ENCODE measurements around the gene SLC2A4. TPM values are rescaled to one million over a fixed set of nuclear protein-coding genes. Genes with fewer than 3 reads are reported as not detected.
A peak's percentile ranks its signal among the peaks of the same experiment; 100 is the strongest.

The SLC2A4 gene
- total and polyA plus RNA-seq, 12 donors: 41.8 to 186 (median 174) TPM

DNA sequence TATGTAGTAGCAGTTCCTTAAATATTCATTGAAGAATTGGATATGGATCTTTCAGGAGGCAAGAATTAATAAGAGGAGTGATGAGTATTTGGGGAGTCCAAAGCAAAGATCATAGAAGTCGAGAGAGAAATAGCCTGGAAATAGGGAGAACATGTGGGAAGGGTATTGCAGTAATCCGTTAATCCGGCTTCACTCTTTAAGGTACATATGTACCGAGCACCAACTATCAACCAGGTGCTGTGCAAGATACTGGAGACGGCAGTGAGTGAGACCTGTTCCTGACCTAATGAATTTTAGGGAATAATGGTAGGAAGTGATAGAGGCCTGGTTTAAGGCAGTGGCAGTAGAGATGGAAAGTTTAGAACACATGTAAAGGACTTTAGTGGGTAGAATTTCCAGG, 28.4 kb upstream of the SLC2A4 start:
- WGBS, 2 donors: 74 to 76% methylated on average over 5 of the region's 5 CpGs
- TF ChIP-seq, protein P1, sequence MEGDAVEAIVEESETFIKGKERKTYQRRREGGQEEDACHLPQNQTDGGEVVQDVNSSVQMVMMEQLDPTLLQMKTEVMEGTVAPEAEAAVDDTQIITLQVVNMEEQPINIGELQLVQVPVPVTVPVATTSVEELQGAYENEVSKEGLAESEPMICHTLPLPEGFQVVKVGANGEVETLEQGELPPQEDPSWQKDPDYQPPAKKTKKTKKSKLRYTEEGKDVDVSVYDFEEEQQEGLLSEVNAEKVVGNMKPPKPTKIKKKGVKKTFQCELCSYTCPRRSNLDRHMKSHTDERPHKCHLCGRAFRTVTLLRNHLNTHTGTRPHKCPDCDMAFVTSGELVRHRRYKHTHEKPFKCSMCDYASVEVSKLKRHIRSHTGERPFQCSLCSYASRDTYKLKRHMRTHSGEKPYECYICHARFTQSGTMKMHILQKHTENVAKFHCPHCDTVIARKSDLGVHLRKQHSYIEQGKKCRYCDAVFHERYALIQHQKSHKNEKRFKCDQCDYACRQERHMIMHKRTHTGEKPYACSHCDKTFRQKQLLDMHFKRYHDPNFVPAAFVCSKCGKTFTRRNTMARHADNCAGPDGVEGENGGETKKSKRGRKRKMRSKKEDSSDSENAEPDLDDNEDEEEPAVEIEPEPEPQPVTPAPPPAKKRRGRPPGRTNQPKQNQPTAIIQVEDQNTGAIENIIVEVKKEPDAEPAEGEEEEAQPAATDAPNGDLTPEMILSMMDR (IDR thresholded peaks at IDR 0.05): no peak
- Histone ChIP-seq H3K27me3 (no peaks in the 10 kb centered on the region), H3K27ac (peak overlapping the region in 9 of 10 donors; percentile 96 to 100 (median 99)), H3K4me3 (peak overlapping the region; percentile 65 to 100 (median 90)), H3K9me3 (no peaks in the 10 kb centered on the region), H3K4me1 (peaks cover 13 to 46% (median 37%) of the 10 kb centered on the region in 9 donors), H3K36me3 (peaks cover 0 to 50% (median 35%) of the 10 kb centered on the region in 9 donors)
- intact Hi-C loops (cut with DNase I): loop anchor here in 4 of 10 donors (2.0 to 10.0 kb wide), 5 partner anchors 28 to 322 kb away; partner anchors contain the start of genes CD68 (in 1 of the 4), SENP3 (in 1 of the 4) and SLC2A4 (in 1 of the 4)
- ATAC-seq (no peak), DNase-seq (no peak)

DNA sequence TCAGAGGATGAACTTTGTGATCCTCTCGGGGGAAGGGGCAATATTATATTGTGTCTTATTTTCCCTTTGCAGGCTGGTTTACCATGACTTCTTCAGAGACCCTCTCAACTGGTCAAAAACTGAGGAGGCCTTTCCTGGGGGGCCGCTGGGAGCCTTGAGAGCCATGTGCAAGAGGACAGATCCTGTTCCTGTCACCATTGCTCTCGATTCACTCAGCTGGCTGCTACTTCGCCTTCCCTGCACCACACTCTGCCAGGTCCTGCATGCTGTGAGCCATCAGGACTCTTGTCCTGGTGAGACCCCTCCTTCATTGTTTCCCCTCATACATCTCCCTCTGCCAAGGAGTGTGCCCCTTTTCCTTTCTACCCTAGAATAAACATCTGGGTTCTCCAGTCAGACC, 27.0 kb upstream of the SLC2A4 start:
- Histone ChIP-seq H3K27me3 (no peaks in the 10 kb centered on the region), H3K4me3 (no peak overlapping the region), H3K27ac (no peak overlapping the region), H3K9me3 (no peaks in the 10 kb centered on the region), H3K36me3 (peaks cover 0 to 64% (median 43%) of the 10 kb centered on the region in 9 donors), H3K4me1 (peaks cover 5 to 33% (median 26%) of the 10 kb centered on the region in 9 donors)
- 92 to 95% methylated on average over 4 of the region's 4 CpGs for WGBS, 2 donors
- intact Hi-C loops (cut with DNase I): loop anchor here in 3 of 10 donors (5.0 to 10.0 kb wide), 3 partner anchors 43 to 320 kb away; partner anchors contain the start of genes CD68 (in 1 of the 3) and SENP3 (in 1 of the 3)
- DNase-seq (no peak), ATAC-seq (no peak)
- TF ChIP-seq, protein P1 (IDR thresholded peaks at IDR 0.05): no peak

DNA sequence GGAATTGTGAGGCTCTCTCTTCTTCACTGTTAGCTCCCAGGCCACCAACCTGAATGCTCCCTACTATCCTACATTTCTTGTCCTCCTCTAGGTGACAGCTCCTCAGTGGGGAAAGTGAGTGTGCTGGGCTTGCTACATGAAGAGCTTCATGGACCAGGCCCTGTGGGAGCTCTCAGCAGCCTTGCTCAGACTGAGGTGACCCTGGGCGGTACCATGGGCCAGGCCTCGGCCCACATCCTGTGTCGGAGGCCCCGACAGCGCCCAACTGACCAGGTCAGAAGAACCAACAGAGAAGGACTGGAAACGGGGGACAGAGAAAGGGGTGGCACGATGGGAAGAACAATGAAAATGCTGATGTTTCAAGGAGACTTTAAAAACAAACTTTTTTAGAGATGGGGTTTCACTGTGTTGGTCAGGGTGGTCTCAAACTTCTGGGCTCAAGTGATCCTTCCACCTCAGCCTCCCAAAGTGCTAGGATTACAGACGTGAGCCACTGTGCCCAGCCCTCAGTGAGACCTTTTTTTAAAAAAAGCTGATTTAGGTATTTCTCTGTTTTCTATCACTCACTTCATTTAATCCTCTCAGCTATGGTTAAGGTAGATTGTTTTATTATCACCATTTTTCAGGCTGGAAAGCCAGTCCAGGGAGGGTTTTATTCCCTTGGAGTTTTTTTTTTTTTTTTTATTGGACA, 24.6 kb upstream of the SLC2A4 start:
- Histone ChIP-seq H3K9me3 (no peaks in the 10 kb centered on the region), H3K36me3 (peaks cover 0 to 67% (median 43%) of the 10 kb centered on the region in 9 donors), H3K27ac (no peak overlapping the region), H3K4me3 (no peak overlapping the region), H3K27me3 (peaks cover 4 to 18% (median 15%) of the 10 kb centered on the region in 7 donors), H3K4me1 (peaks cover 5 to 36% (median 25%) of the 10 kb centered on the region in 9 donors)
- intact Hi-C loops (cut with DNase I): loop anchor here in 2 of 10 donors (10.0 kb wide), 2 partner anchors 308 to 318 kb away; partner anchors contain the start of genes CD68 (in 1 of the 2) and SENP3 (in 1 of the 2)
- 89 to 91% methylated on average over 8 of the region's 8 CpGs for WGBS, 2 donors
- no peak for DNase-seq
- TF ChIP-seq, protein P1 (IDR thresholded peaks at IDR 0.05): no peak
- no peak for ATAC-seq

DNA sequence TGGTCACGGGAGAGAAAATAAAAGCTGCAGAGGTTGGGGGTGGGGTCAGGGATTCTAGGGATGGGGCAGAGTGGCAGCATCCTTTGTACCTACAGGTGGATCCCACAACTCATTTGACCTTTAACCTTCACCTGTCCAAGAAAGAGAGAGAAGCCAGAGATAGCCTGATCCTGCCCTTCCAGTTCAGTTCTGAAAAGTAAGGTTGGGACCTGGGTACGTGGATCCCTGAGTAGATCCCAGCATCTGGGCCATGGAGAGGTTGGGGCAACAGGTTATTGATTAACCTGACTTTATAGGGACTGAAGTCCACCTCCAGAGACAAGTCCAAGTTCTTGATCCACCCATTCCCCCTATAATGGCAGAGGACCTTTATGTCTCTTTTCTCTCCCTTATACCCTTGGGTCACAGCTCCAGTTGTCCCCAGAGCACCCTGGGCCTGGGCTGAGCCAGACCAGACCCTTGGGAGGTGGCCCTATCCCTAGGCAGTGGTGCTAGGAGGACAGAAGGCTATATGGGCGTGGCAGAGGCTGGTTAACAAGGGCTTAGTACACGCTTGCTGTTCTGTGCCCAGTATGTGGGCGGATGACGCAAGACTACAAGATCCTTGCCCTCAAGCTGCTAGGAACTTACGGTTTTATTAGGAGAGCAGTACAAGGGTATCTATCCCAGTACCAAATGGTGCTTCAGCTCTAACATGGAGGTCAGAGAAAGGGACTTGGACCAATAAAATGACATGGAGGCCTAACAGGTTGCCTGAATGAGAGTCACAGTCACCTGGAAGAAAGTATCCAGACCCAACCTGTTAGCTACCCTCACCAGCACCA, 22.6 kb upstream of the SLC2A4 start:
- no peak for DNase-seq
- peak in 1 of 8 donors; percentile 20 for ATAC-seq
- 89 to 96% methylated on average over 7 of the region's 7 CpGs for WGBS, 2 donors
- no peak overlapping the region for H3K4me3 ChIP-seq
- H3K27ac ChIP-seq: no peak overlapping the region
- peaks cover 7 to 41% (median 29%) of the 10 kb centered on the region in 9 donors for H3K4me1 ChIP-seq
- H3K27me3 ChIP-seq: peaks cover 14 to 38% (median 35%) of the 10 kb centered on the region in 7 donors
- H3K36me3 ChIP-seq: peaks cover 0 to 59% (median 42%) of the 10 kb centered on the region in 9 donors
- no peaks in the 10 kb centered on the region for H3K9me3 ChIP-seq
- intact Hi-C loops (cut with DNase I): loop anchor here in 2 of 10 donors (10.0 kb wide), 2 partner anchors 306 to 316 kb away; partner anchors contain the start of genes CD68 (in 1 of the 2) and SENP3 (in 1 of the 2)
- TF ChIP-seq, protein P1 (IDR thresholded peaks at IDR 0.05): no peak

Measured in heart right ventricle (tissue), 16 donors.